Measurements from ENCODE around the gene CLINT1.

CLINT1 gene

GRCh38 chr5:157772127-157772526, 86.8 kb downstream of the CLINT1 start:
- H3K4me3 ChIP-seq (ENCODE audit: low read length): no peak overlapping the region
- TF ChIP-seq ZNF274 (IDR thresholded peaks at IDR 0.05; ENCODE audit: low read depth, low read length): no peak

- no peak overlapping the region for H3K4me3 ChIP-seq (ENCODE audit: low read length)
- no peak for TF ChIP-seq ZNF274 (IDR thresholded peaks at IDR 0.05; ENCODE audit: low read depth, low read length)
These were observed 88.3 kb downstream of the CLINT1 start for GRCh38 chr5:157770665-157771064.

- TF ChIP-seq ZNF274 (IDR thresholded peaks at IDR 0.05; ENCODE audit: low read depth, low read length): no peak
These were observed 91.3 kb downstream of the CLINT1 start for GRCh38 chr5:157767689-157768088.

GRCh38 chr5:157766902-157767301, 92.0 kb downstream of the CLINT1 start:
- TF ChIP-seq ZNF274 (IDR thresholded peaks at IDR 0.05; ENCODE audit: low read depth, low read length): no peak
- H3K4me3 ChIP-seq (ENCODE audit: low read length): no peak overlapping the region

More at GRCh38 chr5:157767689-157768088, 91.3 kb downstream of the CLINT1 start:
- no peak overlapping the region for H3K4me3 ChIP-seq (ENCODE audit: low read length)

GRCh38 chr5:157766442-157766841, 92.5 kb downstream of the CLINT1 start:
- H3K4me3 ChIP-seq (ENCODE audit: low read length): no peak overlapping the region
- TF ChIP-seq ZNF274 (IDR thresholded peaks at IDR 0.05; ENCODE audit: low read depth, low read length): no peak

- H3K4me3 ChIP-seq (ENCODE audit: low read length): no peak overlapping the region
- TF ChIP-seq ZNF274 (IDR thresholded peaks at IDR 0.05; ENCODE audit: low read depth, low read length): no peak
These were observed 94.4 kb downstream of the CLINT1 start for GRCh38 chr5:157764531-157764930.

GRCh38 chr5:157761690-157762621, 97.0 kb downstream of the CLINT1 start:
- TF ChIP-seq ZNF274 (IDR thresholded peaks at IDR 0.05; ENCODE audit: low read depth, low read length): no peak
- H3K4me3 ChIP-seq (ENCODE audit: low read length): no peak overlapping the region

GRCh38 chr5:157758706-157759105, 100.2 kb downstream of the CLINT1 start:
- TF ChIP-seq ZNF274 (IDR thresholded peaks at IDR 0.05; ENCODE audit: low read depth, low read length): no peak
- no peak overlapping the region for H3K4me3 ChIP-seq (ENCODE audit: low read length)

- H3K4me3 ChIP-seq (ENCODE audit: low read length): no peak overlapping the region
- TF ChIP-seq ZNF274 (IDR thresholded peaks at IDR 0.05; ENCODE audit: low read depth, low read length): no peak
These were observed 102.8 kb downstream of the CLINT1 start for GRCh38 chr5:157756122-157756521.

- H3K4me3 ChIP-seq (ENCODE audit: low read length): no peak overlapping the region
- TF ChIP-seq ZNF274 (IDR thresholded peaks at IDR 0.05; ENCODE audit: low read depth, low read length): no peak
These were observed 108.6 kb downstream of the CLINT1 start for GRCh38 chr5:157750320-157750719.

- TF ChIP-seq ZNF274 (IDR thresholded peaks at IDR 0.05; ENCODE audit: low read depth, low read length): no peak
- no peak overlapping the region for H3K4me3 ChIP-seq (ENCODE audit: low read length)
These were observed 109.5 kb downstream of the CLINT1 start for GRCh38 chr5:157749462-157749799.

GRCh38 chr5:157748760-157749461, 110.0 kb downstream of the CLINT1 start:
- TF ChIP-seq ZNF274 (IDR thresholded peaks at IDR 0.05; ENCODE audit: low read depth, low read length): no peak
- no peak overlapping the region for H3K4me3 ChIP-seq (ENCODE audit: low read length)

GRCh38 chr5:157747766-157748700, 110.9 kb downstream of the CLINT1 start:
- TF ChIP-seq ZNF274 (IDR thresholded peaks at IDR 0.05; ENCODE audit: low read depth, low read length): no peak
- no peak overlapping the region for H3K4me3 ChIP-seq (ENCODE audit: low read length)

GRCh38 chr5:157747173-157747740, 111.7 kb downstream of the CLINT1 start:
- no peak for TF ChIP-seq ZNF274 (IDR thresholded peaks at IDR 0.05; ENCODE audit: low read depth, low read length)
- no peak overlapping the region for H3K4me3 ChIP-seq (ENCODE audit: low read length)
